ENCODE data around the gene TRPV6.

TRPV6 gene

GRCh38 chr7:142885311-142886230, at the start of gene TRPV6:
Gene TRPV6 (minus strand): TSS chr7:142885745.
- no peak for DNase-seq

GRCh38 chr7:142934056-142934455, 48.5 kb upstream of the TRPV6 start:
- no peak for DNase-seq

- DNase-seq: no peak
These were observed 48.1 kb upstream of the TRPV6 start, which contains the start of gene TRPV5 for GRCh38 chr7:142933624-142934023. Gene TRPV5 (minus strand): TSS chr7:142933746. CDS start chr7:142933459, 287 bp downstream.

GRCh38 chr7:142933092-142933475, 47.5 kb upstream of the TRPV6 start:
- no peak for DNase-seq

- DNase-seq: no peak
These were observed 47.0 kb upstream of the TRPV6 start for GRCh38 chr7:142932386-142933091.

GRCh38 chr7:142930126-142930730, 44.7 kb upstream of the TRPV6 start:
- DNase-seq: no peak

- DNase-seq: no peak
These were observed 42.4 kb upstream of the TRPV6 start for GRCh38 chr7:142927949-142928348.

GRCh38 chr7:142927085-142927745, 41.7 kb upstream of the TRPV6 start:
- no peak for DNase-seq

- DNase-seq: no peak
These were observed 39.9 kb upstream of the TRPV6 start for GRCh38 chr7:142925413-142925812.

GRCh38 chr7:142923391-142923790, 37.8 kb upstream of the TRPV6 start:
- DNase-seq: no peak

GRCh38 chr7:142919656-142920055, 34.1 kb upstream of the TRPV6 start:
- DNase-seq: no peak

GRCh38 chr7:142918901-142919300, 33.4 kb upstream of the TRPV6 start:
- DNase-seq: no peak

- no peak for DNase-seq
These were observed 31.9 kb upstream of the TRPV6 start for GRCh38 chr7:142917447-142917846.

GRCh38 chr7:142916508-142916907, 31.0 kb upstream of the TRPV6 start:
- DNase-seq: no peak

GRCh38 chr7:142915315-142915714, 29.8 kb upstream of the TRPV6 start:
- no peak for DNase-seq

- no peak for DNase-seq
These were observed 28.6 kb upstream of the TRPV6 start for GRCh38 chr7:142914121-142914520.

GRCh38 chr7:142913566-142913965, 28.0 kb upstream of the TRPV6 start:
- no peak for DNase-seq

GRCh38 chr7:142913051-142913450, 27.5 kb upstream of the TRPV6 start:
- no peak for DNase-seq

GRCh38 chr7:142910481-142910880, 24.9 kb upstream of the TRPV6 start:
- DNase-seq: no peak

GRCh38 chr7:142910031-142910433, 24.5 kb upstream of the TRPV6 start:
- DNase-seq: no peak

GRCh38 chr7:142908921-142909890, 23.7 kb upstream of the TRPV6 start:
- DNase-seq: no peak

GRCh38 chr7:142908290-142908689, 22.7 kb upstream of the TRPV6 start:
- DNase-seq: no peak
